HEK293 (cell line): ENCODE measurements around the gene TMEM151B.
A peak's percentile ranks its signal among the peaks of the same experiment; 100 is the strongest.

Source experiments
- CTCF ChIA-PET: fragments of 350-600 bp; formaldehyde crosslinking; extraction: SDS; loops from one replicate; lab custom pipeline; 2021; ENCODE audit warnings: antibody characterized with exemption; lab: Yijun Ruan, JAX
- POLR2A ChIA-PET: fragments of 300-600 bp; formaldehyde crosslinking; extraction: SDS; loops from one replicate; lab custom pipeline; 2020; ENCODE audit warnings: antibody characterized with exemption, inconsistent platforms; lab: Yijun Ruan, JAX
- H3K27ac ChIP-seq: fragments of 200-500 bp; sonication (Bioruptor generic); 2 replicates; pipeline ENCODE4 v1.5.1; 2014; ENCODE audit warnings: low read depth, low read length, control low read depth, inconsistent platforms; ENCODE audit errors: extremely low read depth
- H3K36me3 ChIP-seq, 2 experiments: fragments of 200-500 bp in 1 of 2; sonication (Bioruptor generic) in 1 of 2; 1 replicate in 1 of 2; 2 replicates in 1 of 2; pipeline ENCODE4 v1.5.1; 2014 to 2017; ENCODE audit warnings: inconsistent platforms in 2 of 2, low read length in 2 of 2; ENCODE audit not compliant: control insufficient read depth in 2 of 2, insufficient read depth in 1 of 2
- H3K4me1 ChIP-seq: fragments of 200-500 bp; sonication (Bioruptor generic); 2 replicates; pipeline ENCODE4 v1.5.1; 2014; ENCODE audit warnings: mild to moderate bottlenecking, low read length, inconsistent platforms; ENCODE audit not compliant: control insufficient read depth, insufficient read depth
- H3K4me3 ChIP-seq: 2 replicates; pipeline ENCODE4 v1.5.1; 2011; ENCODE audit warnings: low read depth, mild to moderate bottlenecking, control low read depth, low read length, moderate library complexity
- H3K9me3 ChIP-seq: fragments of 200-500 bp; sonication (Bioruptor generic); 2 replicates; pipeline ENCODE4 v1.5.1; 2014; ENCODE audit warnings: low read depth, low read length, inconsistent platforms; ENCODE audit not compliant: control insufficient read depth, insufficient read depth
- CTCF ChIP-seq: fragments of 450-650 bp; formaldehyde crosslinking; IDR thresholded peaks from 2 replicates; pipeline ENCODE4 v1.5.1; 2016; ENCODE audit warnings: missing biosample characterization, missing genetic modification characterization
- EGR2 ChIP-seq: fragments of 450-650 bp; formaldehyde crosslinking; IDR thresholded peaks from 2 replicates; pipeline ENCODE4 v1.5.1; 2016; ENCODE audit warnings: low read depth, missing biosample characterization, missing genetic modification characterization
- KLF16 ChIP-seq: fragments of 450-650 bp; formaldehyde crosslinking; IDR thresholded peaks from 2 replicates; pipeline ENCODE4 v1.5.1; 2017; ENCODE audit warnings: missing biosample characterization, missing genetic modification characterization
- ZBTB11 ChIP-seq: fragments of 450-650 bp; formaldehyde crosslinking; conservative IDR thresholded peaks from 2 replicates; pipeline ENCODE4 v1.5.1; 2016; ENCODE audit warnings: low read depth, missing biosample characterization, missing genetic modification characterization
- ZBTB8A ChIP-seq: fragments of 450-650 bp; formaldehyde crosslinking; IDR thresholded peaks from 2 replicates; pipeline ENCODE4 v1.5.1; 2016; ENCODE audit warnings: missing biosample characterization, missing genetic modification characterization
- ZEB2 ChIP-seq: fragments of 450-650 bp; formaldehyde crosslinking; IDR thresholded peaks from 2 replicates; pipeline ENCODE4 v1.5.1; 2016; ENCODE audit warnings: missing biosample characterization, missing genetic modification characterization
- ZFP3 ChIP-seq: fragments of 450-650 bp; formaldehyde crosslinking; IDR thresholded peaks from 2 replicates; pipeline ENCODE4 v1.5.1; 2016; ENCODE audit warnings: low read depth, missing biosample characterization, missing genetic modification characterization
- ZNF146 ChIP-seq: fragments of 450-650 bp; formaldehyde crosslinking; IDR thresholded peaks from 2 replicates; pipeline ENCODE4 v1.5.1; 2016; ENCODE audit warnings: missing biosample characterization, missing genetic modification characterization
- ZNF174 ChIP-seq: fragments of 450-650 bp; formaldehyde crosslinking; IDR thresholded peaks from 2 replicates; pipeline ENCODE4 v1.5.0; 2017; ENCODE audit warnings: missing biosample characterization, mild to moderate bottlenecking, missing genetic modification characterization
- ZNF214 ChIP-seq: fragments of 450-650 bp; formaldehyde crosslinking; IDR thresholded peaks from 2 replicates; pipeline ENCODE4 v1.5.1; 2017; ENCODE audit warnings: missing biosample characterization, mild to moderate bottlenecking, missing genetic modification characterization, borderline replicate concordance
- ZNF223 ChIP-seq: fragments of 450-650 bp; formaldehyde crosslinking; IDR thresholded peaks from 2 replicates; pipeline ENCODE4 v1.5.1; 2016; ENCODE audit warnings: missing biosample characterization, missing genetic modification characterization
- ZNF274 ChIP-seq, 2 experiments: fragments of 200-500 bp in 1 of 2; fragments of 450-650 bp in 1 of 2; sonication (Bioruptor generic) in 1 of 2; formaldehyde crosslinking in 1 of 2; IDR thresholded peaks; 2 replicates each; pipeline versions ENCODE4 v1.5.1 to v1.6.1; 2014 to 2016; ENCODE audit warnings: borderline replicate concordance in 1 of 2, inconsistent platforms in 1 of 2, low read length in 1 of 2, missing biosample characterization in 1 of 2, missing genetic modification characterization in 1 of 2
- ZNF366 ChIP-seq: fragments of 450-650 bp; formaldehyde crosslinking; conservative IDR thresholded peaks from 2 replicates; pipeline ENCODE4 v1.5.1; 2016; ENCODE audit warnings: missing biosample characterization, missing genetic modification characterization
- ZNF398 ChIP-seq: fragments of 450-650 bp; formaldehyde crosslinking; IDR thresholded peaks from 2 replicates; pipeline ENCODE4 v1.5.1; 2017; ENCODE audit warnings: missing biosample characterization, missing genetic modification characterization
- ZNF449 ChIP-seq: fragments of 450-650 bp; formaldehyde crosslinking; IDR thresholded peaks from 2 replicates; pipeline ENCODE4 v1.5.1; 2017; ENCODE audit warnings: missing biosample characterization, mild to moderate bottlenecking, missing genetic modification characterization, moderate library complexity
- ZNF473 ChIP-seq: fragments of 450-650 bp; formaldehyde crosslinking; IDR thresholded peaks from 2 replicates; pipeline ENCODE4 v1.5.1; 2017; ENCODE audit warnings: missing biosample characterization, missing genetic modification characterization
- ZNF548 ChIP-seq: fragments of 450-650 bp; formaldehyde crosslinking; IDR thresholded peaks from 2 replicates; pipeline ENCODE4 v1.5.1; 2016; ENCODE audit warnings: missing biosample characterization, missing genetic modification characterization
- ZNF549 ChIP-seq: fragments of 450-650 bp; IDR thresholded peaks from 2 replicates; pipeline ENCODE4 v1.5.1; 2018; ENCODE audit warnings: missing biosample characterization, missing genetic modification characterization, mild to moderate bottlenecking, inconsistent platforms, moderate library complexity
- ZNF621 ChIP-seq: fragments of 450-650 bp; formaldehyde crosslinking; IDR thresholded peaks from 2 replicates; pipeline ENCODE4 v1.5.1; 2017; ENCODE audit warnings: missing biosample characterization, missing genetic modification characterization
- ZNF660 ChIP-seq: fragments of 450-650 bp; IDR thresholded peaks from 2 replicates; pipeline ENCODE4 v1.5.1; 2018; ENCODE audit warnings: missing biosample characterization, mild to moderate bottlenecking, missing genetic modification characterization
- ZNF792 ChIP-seq: fragments of 450-650 bp; formaldehyde crosslinking; IDR thresholded peaks from 2 replicates; pipeline ENCODE4 v1.5.1; 2016; ENCODE audit warnings: missing biosample characterization, missing genetic modification characterization
- ZSCAN16 ChIP-seq: fragments of 450-650 bp; formaldehyde crosslinking; IDR thresholded peaks from 2 replicates; pipeline ENCODE4 v1.5.1; 2016; ENCODE audit warnings: missing biosample characterization, missing genetic modification characterization
- ZXDB ChIP-seq: fragments of 450-650 bp; formaldehyde crosslinking; IDR thresholded peaks from 2 replicates; pipeline ENCODE4 v1.5.1; 2016; ENCODE audit warnings: missing biosample characterization, missing genetic modification characterization

TMEM151B gene

GRCh38 chr6:44253307-44254101, 16.7 kb upstream of the TMEM151B start (continued):
- TF ChIP-seq ZNF792 (no peak), ZNF146 (no peak), ZXDB (tag by site-specific recombination) (no peak), ZNF223 (tag by site-specific recombination) (no peak), CTCF (tag by site-specific recombination) (peak; percentile 61), ZNF621 (tag by site-specific recombination) (no peak), ZNF660 (no peak), ZEB2 (no peak), ZNF366 (no peak), KLF16 (tag by site-specific recombination) (no peak), ZNF548 (tag by site-specific recombination) (no peak), ZBTB8A (tag by site-specific recombination) (no peak), ZBTB11 (tag by site-specific recombination) (peak; percentile 46; the same call in 1 of the 2 replicates)
- TF ChIP-seq, all 188 proteins: peak for 6

- ChIA-PET POLR2A (interaction anchor here (0.6 to 3.7 kb wide), 6 partner anchors 8 to 40 kb away, joined by 3 to 131 read pairs (median 6); partner anchors contain the start of genes HSP90AB1 and SLC29A1), CTCF (interaction anchor here (0.6 to 3.2 kb wide), 25 partner anchors 8 to 1805 kb away, joined by 3 to 35 read pairs (median 3); partner anchors contain the start of genes AARS2 and SLC29A1)
- peaks cover 23 to 73% of the 10 kb centered on the region in 2 experiments for H3K36me3 ChIP-seq
- no peaks in the 10 kb centered on the region for H3K9me3 ChIP-seq
- H3K4me3 ChIP-seq, result no peak overlapping the region
- H3K4me1 ChIP-seq, result no peaks in the 10 kb centered on the region
- TF ChIP-seq ZNF473 (tag by site-specific recombination) (no peak), ZNF274 (IDR thresholded peaks at IDR 0.05; ENCODE audit: low read length) (no peak), ZNF274 (tag by site-specific recombination; IDR thresholded peaks at IDR 0.05; ENCODE audit: borderline replicate concordance) (no peak), ZNF549 (tag by site-specific recombination) (no peak), ZNF398 (tag by site-specific recombination) (no peak), ZNF174 (tag by site-specific recombination) (no peak), ZNF449 (tag by site-specific recombination) (no peak), EGR2 (tag by site-specific recombination) (0 out of 2 replicates have a peak, but pooled peaks have one; percentile 9), ZFP3 (tag by site-specific recombination) (no peak), ZNF223 (tag by site-specific recombination) (no peak), ZNF214 (tag by site-specific recombination) (no peak), ZSCAN16 (no peak), ZNF366 (0 out of 2 replicates have a peak, but pooled peaks have one; percentile 16)
- no peak overlapping the region for H3K27ac ChIP-seq
Measured at GRCh38 chr6:44254191-44255104, 15.8 kb upstream of the TMEM151B start.
